K562 (cell line): Measurements from ENCODE around the gene B4GALT1. TPM values are rescaled to one million over a fixed set of nuclear protein-coding genes. Genes with fewer than 3 reads are reported as not detected.

Source experiments
- CAMTA2 ChIP-seq: fragments of 250-450 bp; sonication (Bioruptor Pico); conservative IDR thresholded peaks from 2 replicates; pipeline ENCODE4 v1.5.1; 2022
- CBX8 ChIP-seq: fragments of 200-600 bp; sonication (generic); IDR thresholded peaks from 2 replicates; pipeline ENCODE4 v1.6.1; 2012; ENCODE audit warnings: borderline replicate concordance, mixed run types, low read depth, mild to moderate bottlenecking, moderate library complexity, mixed read lengths, low read length, control low read depth, inconsistent platforms; ENCODE audit not compliant: poor library complexity, severe bottlenecking; ENCODE audit errors: extremely low read depth
- CEBPB ChIP-seq: fragments of 450-650 bp; IDR thresholded peaks from 2 replicates; pipeline ENCODE4 v1.6.1; 2016; ENCODE audit warnings: missing genetic modification characterization, missing compliant biosample characterization
- EP400 ChIP-seq: fragments of 450-650 bp; IDR thresholded peaks from 2 replicates; pipeline ENCODE4 v1.6.1; 2017; ENCODE audit warnings: antibody characterized with exemption, mild to moderate bottlenecking, moderate library complexity
- KLF13 ChIP-seq: fragments of 450-650 bp; IDR thresholded peaks from 2 replicates; pipeline ENCODE4 v1.6.1; 2016; ENCODE audit warnings: missing genetic modification characterization, low read depth, mild to moderate bottlenecking, missing compliant biosample characterization, moderate library complexity, borderline replicate concordance
- OTX1 ChIP-seq: fragments of 450-650 bp; formaldehyde crosslinking; IDR thresholded peaks from 2 replicates; pipeline ENCODE4 v1.4.0; 2022; ENCODE audit warnings: mild to moderate bottlenecking
- RHOXF2B ChIP-seq: fragments of 250-450 bp; sonication (Bioruptor Pico); conservative IDR thresholded peaks from 2 replicates; pipeline ENCODE4 v1.5.1; 2021
- SMAD1 ChIP-seq: fragments of 150-350 bp; IDR thresholded peaks from 2 replicates; pipeline ENCODE4 v1.6.1; 2014; ENCODE audit warnings: low read length, low read depth; ENCODE audit not compliant: partially characterized antibody
- SMARCE1 ChIP-seq: fragments of 450-650 bp; IDR thresholded peaks from 2 replicates; pipeline ENCODE4 v1.7.1; 2016; ENCODE audit warnings: mild to moderate bottlenecking
- SNRNP70 ChIP-seq: fragments of 200-400 bp; formaldehyde crosslinking; optimal IDR thresholded peaks from 2 replicates; pipeline ENCODE3; 2017; ENCODE audit warnings: low read depth, low read length
- SOX6 ChIP-seq: fragments of 450-650 bp; IDR thresholded peaks from 2 replicates; pipeline ENCODE4 v1.6.1; 2014; ENCODE audit warnings: mild to moderate bottlenecking
- SUPT5H ChIP-seq: fragments of 450-650 bp; IDR thresholded peaks from 2 replicates; pipeline ENCODE4 v1.6.1; 2016
- TBL1XR1 ChIP-seq, 2 experiments: IDR thresholded peaks; 2 replicates each; pipeline ENCODE4 v1.6.1; 2012; ENCODE audit warnings: improper control_type of control experiment in 2 of 2, low read length in 2 of 2, mild to moderate bottlenecking in 1 of 2
- ZNF699 ChIP-seq: fragments of 250-450 bp; sonication (Bioruptor Pico); IDR thresholded peaks from 2 replicates; pipeline ENCODE4 v1.8.0; 2021; ENCODE audit warnings: mild to moderate bottlenecking, moderate library complexity; ENCODE audit not compliant: insufficient replicate concordance
- ZNF707 ChIP-seq: fragments of 250-450 bp; sonication (Bioruptor Pico); conservative IDR thresholded peaks from 2 replicates; pipeline ENCODE4 v1.8.0; 2022; ENCODE audit warnings: inconsistent platforms, mild to moderate bottlenecking, moderate library complexity
- polyA plus RNA-seq, 8 experiments: library from polyadenylated mRNA; depleted of rRNA in 4 of 8; stranded (reverse) in 5 of 8; unstranded in 3 of 8; fragments of >200 nt; fragmentation: Nextera tagmentation in 2 of 8; fragmentation: Illumina TruSeq in 1 of 8; extraction: Ambion mirVana in 2 of 8; extraction: Trizol in 1 of 8; gene quantifications; 2 replicates each; pipeline versions ENCODE4 v1.2.1 to v1.2.3, GENCODE V29; 2011 to 2014; ENCODE audit warnings: inconsistent platforms in 1 of 8, missing spikeins in 1 of 8
- total RNA-seq, 7 experiments: library from RNA; depleted of rRNA in 6 of 7; stranded (reverse); fragments of >200 nt in 6 of 7; fragmentation: Illumina TruSeq in 2 of 7; extraction: Trizol in 2 of 7; gene quantifications; 2 replicates each; pipeline versions ENCODE4 v1.2.1 to v1.2.3, GENCODE V29; 2011 to 2021; ENCODE audit warnings: low replicate concordance in 1 of 7
- TF ChIP-seq, protein P1 (sequence below): IDR thresholded peaks from 3 replicates; pipeline ENCODE4 v1.6.1; 2011; ENCODE audit warnings: borderline replicate concordance, mild to moderate bottlenecking; ENCODE audit not compliant: insufficient read length, insufficient read depth
- TF ChIP-seq, protein P2 (sequence below): fragments of 450-650 bp; IDR thresholded peaks from 2 replicates; pipeline ENCODE4 v1.6.1; 2017; ENCODE audit warnings: antibody characterized with exemption, mild to moderate bottlenecking
- TF ChIP-seq, protein P3 (sequence below): fragments of 200-800 bp; sonication (Bioruptor generic); IDR thresholded peaks from 2 replicates; pipeline ENCODE4 v1.6.1; 2017; ENCODE audit warnings: missing genetic modification characterization, missing compliant biosample characterization
- TF ChIP-seq, protein P4 (sequence below): fragments of 250-450 bp; sonication (Bioruptor Pico); IDR thresholded peaks from 2 replicates; pipeline ENCODE4 v1.5.0; 2020; ENCODE audit warnings: mild to moderate bottlenecking

Gene B4GALT1
- total and polyA plus RNA-seq, 9 of the 15 experiments (the other 6 are each of a cell fraction or from before 2014, with no cell fraction given): 4.1 to 26.8 (median 7.1) TPM

DNA sequence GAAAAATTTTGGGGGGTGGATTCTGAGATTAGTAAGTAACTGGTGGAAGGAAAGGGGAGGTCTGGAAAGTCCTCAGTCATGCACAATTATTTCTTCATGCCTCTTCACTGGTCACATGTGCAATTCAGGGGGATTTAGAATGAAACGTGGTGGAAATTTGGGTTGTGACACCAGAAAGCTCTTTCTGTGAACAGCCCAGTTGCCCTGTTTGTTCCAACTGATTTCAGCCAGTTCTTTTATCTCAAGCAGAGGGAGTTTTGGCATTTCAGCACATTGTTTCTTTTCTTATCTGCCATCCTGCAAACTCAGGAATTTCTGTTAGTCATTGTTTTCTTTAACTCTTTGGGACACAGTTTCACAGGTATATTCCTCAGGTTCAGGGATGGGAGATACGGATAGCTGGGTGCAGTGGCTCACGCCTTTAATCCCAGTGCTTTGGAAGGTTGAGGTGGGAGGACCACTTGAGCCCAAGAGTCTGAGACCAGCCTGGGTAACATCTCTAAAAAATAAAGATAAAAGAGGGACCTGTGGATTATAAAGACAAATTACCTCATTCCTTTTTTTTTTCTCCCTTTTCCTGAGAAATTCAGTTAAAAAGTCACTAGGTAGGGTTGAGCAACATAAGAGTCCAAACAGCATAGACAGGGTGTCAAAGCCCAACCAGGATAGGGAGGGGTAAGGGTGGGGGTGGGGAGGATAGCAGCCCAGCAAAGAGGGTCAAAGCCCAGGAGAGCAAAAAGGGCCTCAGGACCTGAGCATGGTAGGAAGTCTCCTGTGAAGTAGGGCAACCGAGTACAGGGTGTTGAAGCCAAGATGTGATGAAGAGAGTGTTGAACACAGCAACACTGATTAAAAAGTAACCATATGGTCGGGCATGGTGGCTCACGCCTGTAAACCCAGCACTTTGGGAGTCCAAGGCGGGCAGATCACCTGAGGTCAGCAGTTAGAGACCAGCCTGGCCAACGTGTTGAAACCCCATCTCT lies 5.4 kb upstream of the B4GALT1 start (continued):
- TF ChIP-seq ZNF707 (CRISPR knock-in tag) (no peak), EP400 (no peak), RHOXF2B (CRISPR knock-in tag) (no peak), CBX8 (no peak), CEBPB (tag) (peak; percentile 27; the same call in 1 of the 2 replicates), TBL1XR1 (IDR thresholded peaks at IDR 0.05; ENCODE audit: low read length in 2 of 2) (no peak), SUPT5H (no peak), KLF13 (no peak), SMAD1 (no peak), SNRNP70 (no peak), ZNF699 (CRISPR knock-in tag) (no peak), SMARCE1 (peak; percentile 53), SOX6 (peak; percentile 97), CAMTA2 (CRISPR knock-in tag) (no peak), OTX1 (CRISPR knock-in tag) (no peak)
- TF ChIP-seq, protein P1, sequence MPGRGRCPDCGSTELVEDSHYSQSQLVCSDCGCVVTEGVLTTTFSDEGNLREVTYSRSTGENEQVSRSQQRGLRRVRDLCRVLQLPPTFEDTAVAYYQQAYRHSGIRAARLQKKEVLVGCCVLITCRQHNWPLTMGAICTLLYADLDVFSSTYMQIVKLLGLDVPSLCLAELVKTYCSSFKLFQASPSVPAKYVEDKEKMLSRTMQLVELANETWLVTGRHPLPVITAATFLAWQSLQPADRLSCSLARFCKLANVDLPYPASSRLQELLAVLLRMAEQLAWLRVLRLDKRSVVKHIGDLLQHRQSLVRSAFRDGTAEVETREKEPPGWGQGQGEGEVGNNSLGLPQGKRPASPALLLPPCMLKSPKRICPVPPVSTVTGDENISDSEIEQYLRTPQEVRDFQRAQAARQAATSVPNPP: no peak
- TF ChIP-seq, protein P2, sequence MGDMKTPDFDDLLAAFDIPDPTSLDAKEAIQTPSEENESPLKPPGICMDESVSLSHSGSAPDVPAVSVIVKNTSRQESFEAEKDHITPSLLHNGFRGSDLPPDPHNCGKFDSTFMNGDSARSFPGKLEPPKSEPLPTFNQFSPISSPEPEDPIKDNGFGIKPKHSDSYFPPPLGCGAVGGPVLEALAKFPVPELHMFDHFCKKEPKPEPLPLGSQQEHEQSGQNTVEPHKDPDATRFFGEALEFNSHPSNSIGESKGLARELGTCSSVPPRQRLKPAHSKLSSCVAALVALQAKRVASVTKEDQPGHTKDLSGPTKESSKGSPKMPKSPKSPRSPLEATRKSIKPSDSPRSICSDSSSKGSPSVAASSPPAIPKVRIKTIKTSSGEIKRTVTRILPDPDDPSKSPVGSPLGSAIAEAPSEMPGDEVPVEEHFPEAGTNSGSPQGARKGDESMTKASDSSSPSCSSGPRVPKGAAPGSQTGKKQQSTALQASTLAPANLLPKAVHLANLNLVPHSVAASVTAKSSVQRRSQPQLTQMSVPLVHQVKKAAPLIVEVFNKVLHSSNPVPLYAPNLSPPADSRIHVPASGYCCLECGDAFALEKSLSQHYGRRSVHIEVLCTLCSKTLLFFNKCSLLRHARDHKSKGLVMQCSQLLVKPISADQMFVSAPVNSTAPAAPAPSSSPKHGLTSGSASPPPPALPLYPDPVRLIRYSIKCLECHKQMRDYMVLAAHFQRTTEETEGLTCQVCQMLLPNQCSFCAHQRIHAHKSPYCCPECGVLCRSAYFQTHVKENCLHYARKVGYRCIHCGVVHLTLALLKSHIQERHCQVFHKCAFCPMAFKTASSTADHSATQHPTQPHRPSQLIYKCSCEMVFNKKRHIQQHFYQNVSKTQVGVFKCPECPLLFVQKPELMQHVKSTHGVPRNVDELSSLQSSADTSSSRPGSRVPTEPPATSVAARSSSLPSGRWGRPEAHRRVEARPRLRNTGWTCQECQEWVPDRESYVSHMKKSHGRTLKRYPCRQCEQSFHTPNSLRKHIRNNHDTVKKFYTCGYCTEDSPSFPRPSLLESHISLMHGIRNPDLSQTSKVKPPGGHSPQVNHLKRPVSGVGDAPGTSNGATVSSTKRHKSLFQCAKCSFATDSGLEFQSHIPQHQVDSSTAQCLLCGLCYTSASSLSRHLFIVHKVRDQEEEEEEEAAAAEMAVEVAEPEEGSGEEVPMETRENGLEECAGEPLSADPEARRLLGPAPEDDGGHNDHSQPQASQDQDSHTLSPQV: 0 out of 2 replicates have a peak, but pooled peaks have one; percentile 27
- TF ChIP-seq, protein P3, sequence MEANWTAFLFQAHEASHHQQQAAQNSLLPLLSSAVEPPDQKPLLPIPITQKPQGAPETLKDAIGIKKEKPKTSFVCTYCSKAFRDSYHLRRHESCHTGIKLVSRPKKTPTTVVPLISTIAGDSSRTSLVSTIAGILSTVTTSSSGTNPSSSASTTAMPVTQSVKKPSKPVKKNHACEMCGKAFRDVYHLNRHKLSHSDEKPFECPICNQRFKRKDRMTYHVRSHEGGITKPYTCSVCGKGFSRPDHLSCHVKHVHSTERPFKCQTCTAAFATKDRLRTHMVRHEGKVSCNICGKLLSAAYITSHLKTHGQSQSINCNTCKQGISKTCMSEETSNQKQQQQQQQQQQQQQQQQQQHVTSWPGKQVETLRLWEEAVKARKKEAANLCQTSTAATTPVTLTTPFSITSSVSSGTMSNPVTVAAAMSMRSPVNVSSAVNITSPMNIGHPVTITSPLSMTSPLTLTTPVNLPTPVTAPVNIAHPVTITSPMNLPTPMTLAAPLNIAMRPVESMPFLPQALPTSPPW (CRISPR knock-in tag): peak; percentile 34
- TF ChIP-seq, protein P4, sequence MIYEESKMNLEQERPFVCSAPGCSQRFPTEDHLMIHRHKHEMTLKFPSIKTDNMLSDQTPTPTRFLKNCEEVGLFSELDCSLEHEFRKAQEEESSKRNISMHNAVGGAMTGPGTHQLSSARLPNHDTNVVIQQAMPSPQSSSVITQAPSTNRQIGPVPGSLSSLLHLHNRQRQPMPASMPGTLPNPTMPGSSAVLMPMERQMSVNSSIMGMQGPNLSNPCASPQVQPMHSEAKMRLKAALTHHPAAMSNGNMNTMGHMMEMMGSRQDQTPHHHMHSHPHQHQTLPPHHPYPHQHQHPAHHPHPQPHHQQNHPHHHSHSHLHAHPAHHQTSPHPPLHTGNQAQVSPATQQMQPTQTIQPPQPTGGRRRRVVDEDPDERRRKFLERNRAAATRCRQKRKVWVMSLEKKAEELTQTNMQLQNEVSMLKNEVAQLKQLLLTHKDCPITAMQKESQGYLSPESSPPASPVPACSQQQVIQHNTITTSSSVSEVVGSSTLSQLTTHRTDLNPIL: no peak
